ENCODE data around the gene GLYATL2. TPM values are rescaled to one million over a fixed set of nuclear protein-coding genes. Genes with fewer than 3 reads are reported as not detected.

Gene GLYATL2
- total and polyA plus RNA-seq, 9 of the 15 experiments (the other 6 are each of a cell fraction or from before 2014, with no cell fraction given): not detected

DNA sequence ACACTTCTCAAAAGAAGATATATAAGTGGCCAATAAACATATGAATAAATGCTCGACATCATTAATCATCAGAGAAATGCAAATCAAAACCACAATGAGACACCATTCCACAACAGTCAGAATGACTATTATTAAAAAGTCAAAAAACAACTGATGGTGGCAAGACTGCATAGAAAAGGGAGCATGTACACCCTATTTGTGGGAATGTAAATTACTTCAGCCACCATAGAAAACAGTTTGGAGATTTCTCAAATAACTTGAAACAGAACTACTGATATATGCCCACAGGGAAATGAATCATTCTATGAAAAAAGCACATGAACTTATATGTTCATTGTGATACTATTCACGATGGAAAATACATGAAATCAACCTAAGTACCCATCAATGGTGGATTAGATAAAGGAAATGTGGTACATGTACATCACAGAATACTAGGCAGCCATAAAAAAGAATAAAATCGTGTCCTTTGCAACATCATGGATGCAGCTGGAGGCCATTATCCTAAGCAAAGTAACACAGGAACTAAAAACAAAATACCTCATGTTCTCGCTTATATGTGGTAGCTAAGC is 42.4 kb downstream of the GLYATL2 start:
- WGBS (ENCODE audit: insufficient coverage, low coverage, missing lambda C conversion rate): 0% methylated on average over 4 of the region's 4 CpGs
- Histone ChIP-seq H3K36me3 (ENCODE audit: control insufficient read depth, insufficient read depth, low read length) (no peaks in the 10 kb centered on the region), H4K20me1 (replicated peaks; ENCODE audit: control insufficient read depth, insufficient read depth, low read length) (no peaks in the 10 kb centered on the region), H3K9me1 (ENCODE audit: control insufficient read depth, insufficient read depth, low read length) (no peaks in the 10 kb centered on the region), H3K79me2 (ENCODE audit: control insufficient read depth, insufficient read depth, low read length) (no peaks in the 10 kb centered on the region), H3K4me2 (ENCODE audit: insufficient read depth, low read length) (no peak overlapping the region), H3K27ac (ENCODE audit: extremely low read depth, low read depth, low read length) (no peak overlapping the region), H3K4me3 (no peak overlapping the region), H3K9ac (ENCODE audit: insufficient read depth in 1 of 2, low read depth in 2 of 2, low read length in 2 of 2) (no peak overlapping the region), H3K27me3 (ENCODE audit: control insufficient read depth in 2 of 2, insufficient read depth in 2 of 2, low read length in 2 of 2) (no peaks in the 10 kb centered on the region), H3K9me3 (replicated peaks; ENCODE audit: control insufficient read depth, insufficient read depth, low read depth, low read length) (no peaks in the 10 kb centered on the region), H3K4me1 (replicated peaks in 1 of 2; ENCODE audit: control insufficient read depth in 2 of 2, insufficient read depth in 2 of 2, low read length in 2 of 2) (no peaks in the 10 kb centered on the region), H2AFZ (ENCODE audit: low read depth, low read length) (no peak overlapping the region)
- ChIA-PET CTCF (ENCODE audit: low intra/inter-chr PET ratio) (no interaction called here), POLR2A (no interaction called here)
- ATAC-seq: no peak
- no peak for DNase-seq (ENCODE audit: extremely low read depth in 1 of 4, low spot score in 3 of 4)
- no TSS peak for BruUV-seq (replicated peaks)
- FAIRE-seq: no peak
- in situ Hi-C loops (cut with MboI) (no loop called here), intact Hi-C loops (cut with micrococcal nuclease) (no loop called here)
- TF ChIP-seq, protein P1, sequence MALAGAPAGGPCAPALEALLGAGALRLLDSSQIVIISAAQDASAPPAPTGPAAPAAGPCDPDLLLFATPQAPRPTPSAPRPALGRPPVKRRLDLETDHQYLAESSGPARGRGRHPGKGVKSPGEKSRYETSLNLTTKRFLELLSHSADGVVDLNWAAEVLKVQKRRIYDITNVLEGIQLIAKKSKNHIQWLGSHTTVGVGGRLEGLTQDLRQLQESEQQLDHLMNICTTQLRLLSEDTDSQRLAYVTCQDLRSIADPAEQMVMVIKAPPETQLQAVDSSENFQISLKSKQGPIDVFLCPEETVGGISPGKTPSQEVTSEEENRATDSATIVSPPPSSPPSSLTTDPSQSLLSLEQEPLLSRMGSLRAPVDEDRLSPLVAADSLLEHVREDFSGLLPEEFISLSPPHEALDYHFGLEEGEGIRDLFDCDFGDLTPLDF (CRISPR knock-in tag; IDR thresholded peaks at IDR 0.05): no peak
- TF ChIP-seq, protein P2, sequence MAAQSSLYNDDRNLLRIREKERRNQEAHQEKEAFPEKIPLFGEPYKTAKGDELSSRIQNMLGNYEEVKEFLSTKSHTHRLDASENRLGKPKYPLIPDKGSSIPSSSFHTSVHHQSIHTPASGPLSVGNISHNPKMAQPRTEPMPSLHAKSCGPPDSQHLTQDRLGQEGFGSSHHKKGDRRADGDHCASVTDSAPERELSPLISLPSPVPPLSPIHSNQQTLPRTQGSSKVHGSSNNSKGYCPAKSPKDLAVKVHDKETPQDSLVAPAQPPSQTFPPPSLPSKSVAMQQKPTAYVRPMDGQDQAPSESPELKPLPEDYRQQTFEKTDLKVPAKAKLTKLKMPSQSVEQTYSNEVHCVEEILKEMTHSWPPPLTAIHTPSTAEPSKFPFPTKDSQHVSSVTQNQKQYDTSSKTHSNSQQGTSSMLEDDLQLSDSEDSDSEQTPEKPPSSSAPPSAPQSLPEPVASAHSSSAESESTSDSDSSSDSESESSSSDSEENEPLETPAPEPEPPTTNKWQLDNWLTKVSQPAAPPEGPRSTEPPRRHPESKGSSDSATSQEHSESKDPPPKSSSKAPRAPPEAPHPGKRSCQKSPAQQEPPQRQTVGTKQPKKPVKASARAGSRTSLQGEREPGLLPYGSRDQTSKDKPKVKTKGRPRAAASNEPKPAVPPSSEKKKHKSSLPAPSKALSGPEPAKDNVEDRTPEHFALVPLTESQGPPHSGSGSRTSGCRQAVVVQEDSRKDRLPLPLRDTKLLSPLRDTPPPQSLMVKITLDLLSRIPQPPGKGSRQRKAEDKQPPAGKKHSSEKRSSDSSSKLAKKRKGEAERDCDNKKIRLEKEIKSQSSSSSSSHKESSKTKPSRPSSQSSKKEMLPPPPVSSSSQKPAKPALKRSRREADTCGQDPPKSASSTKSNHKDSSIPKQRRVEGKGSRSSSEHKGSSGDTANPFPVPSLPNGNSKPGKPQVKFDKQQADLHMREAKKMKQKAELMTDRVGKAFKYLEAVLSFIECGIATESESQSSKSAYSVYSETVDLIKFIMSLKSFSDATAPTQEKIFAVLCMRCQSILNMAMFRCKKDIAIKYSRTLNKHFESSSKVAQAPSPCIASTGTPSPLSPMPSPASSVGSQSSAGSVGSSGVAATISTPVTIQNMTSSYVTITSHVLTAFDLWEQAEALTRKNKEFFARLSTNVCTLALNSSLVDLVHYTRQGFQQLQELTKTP (IDR thresholded peaks at IDR 0.05; ENCODE audit: low read depth in 1 of 2, partially characterized antibody in 2 of 2): peak in 1 of 2 experiments; percentile 80

All from K562 (cell line).